ENCODE data around the gene KIF1B. TPM values are rescaled to one million over a fixed set of nuclear protein-coding genes. Genes with fewer than 3 reads are reported as not detected.

KIF1B gene
- total RNA-seq, 2 experiments from 2014 or later = 7.9 to 9.7 TPM

GRCh38 chr1:10388387-10388715 is 178.0 kb downstream of the KIF1B start:
- Mint-ChIP-seq H3K4me3 (no peak overlapping the region), H3K4me1 (ENCODE audit: low read depth) (peaks cover 12% of the 10 kb centered on the region), H3K9me3 (no peaks in the 10 kb centered on the region), H3K36me3 (ENCODE audit: low read depth) (no peaks in the 10 kb centered on the region), H3K27ac (no peak overlapping the region), H3K27me3 (no peaks in the 10 kb centered on the region)
- no peak for ATAC-seq (ENCODE audit: poor library complexity)
- Histone ChIP-seq H3K27me3 (ENCODE audit: control insufficient read depth in 1 of 2, insufficient read depth in 2 of 2, low read length in 2 of 2) (no peaks in the 10 kb centered on the region), H3K4me1 (ENCODE audit: insufficient read depth, low read length) (no peaks in the 10 kb centered on the region), H3K9me3 (ENCODE audit: control insufficient read depth in 1 of 2, insufficient read depth in 1 of 2, low read length in 2 of 2) (no peaks in the 10 kb centered on the region), H3K27ac (ENCODE audit: low read depth in 1 of 2, low read length in 2 of 2) (no peak overlapping the region), H3K4me3 (ENCODE audit: low read length) (no peak overlapping the region), H3K36me3 (ENCODE audit: insufficient read depth, low read length) (no peaks in the 10 kb centered on the region)
- intact Hi-C loops (cut with DNase I, micrococcal nuclease) = no loop called here
- POLR2A ChIA-PET = interaction anchor here (0.8 to 1.6 kb wide), 2 partner anchors 10 to 799 kb away, joined by 3 to 6 read pairs; no protein-coding TSS in a partner anchor
- CTCF ChIA-PET = no interaction called here
- DNase-seq = no peak
- no peak for TF ChIP-seq CTCF (IDR thresholded peaks at IDR 0.05)

DNA sequence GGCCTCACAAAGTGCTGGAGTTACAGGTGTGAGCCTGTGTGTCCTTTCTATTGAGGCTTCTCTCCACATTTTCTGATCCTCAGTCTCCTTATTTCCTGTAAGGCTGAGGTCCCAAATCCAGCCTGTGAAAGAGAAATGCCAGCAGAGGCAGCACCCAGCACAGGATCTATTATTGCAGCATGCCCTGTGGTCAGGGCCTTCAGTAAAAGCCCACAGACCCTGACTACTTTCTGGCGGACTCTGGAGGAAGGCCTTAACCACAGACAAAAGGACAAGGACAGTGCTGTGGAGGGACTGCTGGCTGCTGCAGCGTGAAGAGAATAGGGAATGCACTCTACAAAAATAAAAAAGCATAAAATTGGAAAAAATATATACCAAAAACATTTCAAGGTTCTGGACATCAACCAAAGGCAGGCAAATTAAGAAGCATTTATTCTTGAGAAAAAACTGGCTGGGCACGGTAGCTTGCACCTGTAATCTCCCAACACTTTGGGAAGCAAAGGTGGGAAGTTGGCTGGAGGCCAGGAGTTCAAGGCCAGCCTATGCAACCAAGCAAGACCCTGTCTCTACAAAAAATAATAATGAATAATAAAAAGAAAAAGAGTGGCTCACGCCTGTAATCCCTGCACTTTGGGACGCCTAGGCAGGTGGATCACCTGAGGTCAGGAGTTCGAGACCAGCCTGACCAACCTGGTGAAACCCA is 179.1 kb downstream of the KIF1B start:
- H3K9me3 Mint-ChIP-seq = no peaks in the 10 kb centered on the region
- no peaks in the 10 kb centered on the region for H3K27me3 Mint-ChIP-seq
- Histone ChIP-seq H3K4me3 (ENCODE audit: low read length) (no peak overlapping the region), H3K4me1 (ENCODE audit: insufficient read depth, low read length) (no peaks in the 10 kb centered on the region), H3K36me3 (ENCODE audit: insufficient read depth, low read length) (no peaks in the 10 kb centered on the region), H3K27ac (ENCODE audit: low read depth in 1 of 2, low read length in 2 of 2) (no peak overlapping the region), H3K9me3 (ENCODE audit: control insufficient read depth in 1 of 2, insufficient read depth in 1 of 2, low read length in 2 of 2) (no peaks in the 10 kb centered on the region), H3K27me3 (ENCODE audit: control insufficient read depth in 1 of 2, insufficient read depth in 2 of 2, low read length in 2 of 2) (no peaks in the 10 kb centered on the region)
- H3K4me1 Mint-ChIP-seq (ENCODE audit: low read depth) = peaks cover 12% of the 10 kb centered on the region
- ChIA-PET POLR2A (no interaction called here), CTCF (no interaction called here)
- no peak for ATAC-seq (ENCODE audit: poor library complexity)
- H3K36me3 Mint-ChIP-seq (ENCODE audit: low read depth) = no peaks in the 10 kb centered on the region
- H3K27ac Mint-ChIP-seq = no peak overlapping the region
- H3K4me3 Mint-ChIP-seq = no peak overlapping the region
- TF ChIP-seq CTCF (IDR thresholded peaks at IDR 0.05) = no peak
- DNase-seq = no peak
- intact Hi-C loops (cut with DNase I, micrococcal nuclease) = no loop called here

GRCh38 chr1:10396870-10397269 is 186.5 kb downstream of the KIF1B start:
- H3K36me3 Mint-ChIP-seq (ENCODE audit: low read depth) = peaks cover 19% of the 10 kb centered on the region
- DNase-seq (no peak), ATAC-seq (ENCODE audit: poor library complexity) (no peak)
- H3K9me3 ChIP-seq (ENCODE audit: control insufficient read depth in 1 of 2, insufficient read depth in 1 of 2, low read length in 2 of 2) = no peaks in the 10 kb centered on the region
- no peaks in the 10 kb centered on the region for H3K27me3 Mint-ChIP-seq
- no peak overlapping the region for H3K27ac ChIP-seq (ENCODE audit: low read depth in 1 of 2, low read length in 2 of 2)
- peak overlapping the region; percentile 81 for H3K4me3 Mint-ChIP-seq
- no peak for TF ChIP-seq CTCF (IDR thresholded peaks at IDR 0.05)
- peaks cover 20% of the 10 kb centered on the region for H3K4me1 Mint-ChIP-seq (ENCODE audit: low read depth)
- CTCF ChIA-PET = no interaction called here
- H3K27ac Mint-ChIP-seq = no peak overlapping the region
- intact Hi-C loops (cut with DNase I, micrococcal nuclease) = loop anchor here in 1 of 2 experiments (10.0 kb wide), 1 partner anchor 78 kb away; the partner anchor contains the start of genes DFFA and PEX14
- no peaks in the 10 kb centered on the region for H3K27me3 ChIP-seq (ENCODE audit: control insufficient read depth in 1 of 2, insufficient read depth in 2 of 2, low read length in 2 of 2)
- peaks cover 21% of the 10 kb centered on the region for H3K4me1 ChIP-seq (ENCODE audit: insufficient read depth, low read length)
- H3K36me3 ChIP-seq (ENCODE audit: insufficient read depth, low read length) = no peaks in the 10 kb centered on the region
- no peaks in the 10 kb centered on the region for H3K9me3 Mint-ChIP-seq
- no peak overlapping the region for H3K4me3 ChIP-seq (ENCODE audit: low read length)
- POLR2A ChIA-PET = no interaction called here
